Measurements from ENCODE around the gene SRC. TPM values are rescaled to one million over a fixed set of nuclear protein-coding genes. Genes with fewer than 3 reads are reported as not detected.
"Not testable (repeated sequence)": the region's sequence is repeated elsewhere in the genome, so short reads cannot be mapped to it uniquely, and the experiment has no call there.

Gene SRC
- total RNA-seq, 2 donors from 2014 or later, result 102 to 123 TPM

- Histone ChIP-seq H3K4me3 (no peak overlapping the region), H3K9me3 (no peaks in the 10 kb centered on the region), H3K9ac (ENCODE audit: low read depth in 2 of 2, low read length in 2 of 2) (no peak overlapping the region), H3K27me3 (no peaks in the 10 kb centered on the region), H3K36me3 (no peaks in the 10 kb centered on the region), H3K4me1 (no peaks in the 10 kb centered on the region), H3K27ac (no peak overlapping the region)
- intact Hi-C loops (cut with DNase I), result no loop called here
- no peak for DNase-seq
- no peak for TF ChIP-seq CTCF (IDR thresholded peaks at IDR 0.05)
Measured at GRCh38 chr20:37366743-37367142, 20.8 kb downstream of the SRC start.

GRCh38 chr20:37369846-37370245, 23.9 kb downstream of the SRC start:
- no peaks in the 10 kb centered on the region for H3K27me3 ChIP-seq
- intact Hi-C loops (cut with DNase I), result no loop called here
- no peak for DNase-seq
- no peaks in the 10 kb centered on the region for H3K4me1 ChIP-seq
- H3K27ac ChIP-seq, result no peak overlapping the region
- no peak for TF ChIP-seq CTCF (IDR thresholded peaks at IDR 0.05)
- no peaks in the 10 kb centered on the region for H3K9me3 ChIP-seq
- H3K9ac ChIP-seq (ENCODE audit: low read depth in 2 of 2, low read length in 2 of 2), result no peak overlapping the region
- H3K36me3 ChIP-seq, result no peaks in the 10 kb centered on the region
- no peak overlapping the region for H3K4me3 ChIP-seq

GRCh38 chr20:37371845-37372244, 25.9 kb downstream of the SRC start:
- H3K9ac ChIP-seq (ENCODE audit: low read depth in 2 of 2, low read length in 2 of 2); H3K27ac ChIP-seq; DNase-seq; H3K4me1 ChIP-seq; H3K36me3 ChIP-seq; intact Hi-C loops (cut with DNase I); H3K9me3 ChIP-seq; H3K4me3 ChIP-seq; H3K27me3 ChIP-seq: not testable (repeated sequence)

GRCh38 chr20:37372441-37372840, 26.5 kb downstream of the SRC start:
- Histone ChIP-seq H3K4me3 (no peak overlapping the region), H3K36me3 (no peaks in the 10 kb centered on the region), H3K27me3 (no peaks in the 10 kb centered on the region), H3K27ac (no peak overlapping the region), H3K4me1 (no peaks in the 10 kb centered on the region), H3K9ac (ENCODE audit: low read depth in 2 of 2, low read length in 2 of 2) (no peak overlapping the region), H3K9me3 (no peaks in the 10 kb centered on the region)
- TF ChIP-seq CTCF (IDR thresholded peaks at IDR 0.05), result no peak
- intact Hi-C loops (cut with DNase I), result no loop called here
- no peak for DNase-seq

GRCh38 chr20:37373020-37373598, 27.2 kb downstream of the SRC start:
- TF ChIP-seq CTCF (IDR thresholded peaks at IDR 0.05), result no peak
- no peaks in the 10 kb centered on the region for H3K27me3 ChIP-seq
- no peaks in the 10 kb centered on the region for H3K36me3 ChIP-seq
- H3K9ac ChIP-seq (ENCODE audit: low read depth in 2 of 2, low read length in 2 of 2), result no peak overlapping the region
- H3K27ac ChIP-seq, result no peak overlapping the region
- no peak overlapping the region for H3K4me3 ChIP-seq
- no peak for DNase-seq
- no peaks in the 10 kb centered on the region for H3K9me3 ChIP-seq
- H3K4me1 ChIP-seq, result no peaks in the 10 kb centered on the region
- intact Hi-C loops (cut with DNase I), result no loop called here

- H3K9me3 ChIP-seq, result no peaks in the 10 kb centered on the region
- no peak overlapping the region for H3K4me3 ChIP-seq
- H3K27ac ChIP-seq, result no peak overlapping the region
- no peak for DNase-seq
- H3K36me3 ChIP-seq, result no peaks in the 10 kb centered on the region
- no peak overlapping the region for H3K9ac ChIP-seq (ENCODE audit: low read depth in 2 of 2, low read length in 2 of 2)
- no peaks in the 10 kb centered on the region for H3K27me3 ChIP-seq
- H3K4me1 ChIP-seq, result no peaks in the 10 kb centered on the region
- intact Hi-C loops (cut with DNase I), result no loop called here
- no peak for TF ChIP-seq CTCF (IDR thresholded peaks at IDR 0.05)
Measured at GRCh38 chr20:37375227-37375626, 29.3 kb downstream of the SRC start.

Data from colonic mucosa (tissue), 4 donors.